Neural cell (in vitro differentiated cells): ENCODE measurements around the gene IL15.
"Not testable (repeated sequence)": the region's sequence is repeated elsewhere in the genome, so short reads cannot be mapped to it uniquely, and the experiment has no call there.

Experiments used
- CTCF ChIP-seq: fragments of 450-650 bp; IDR thresholded peaks from 2 replicates; pipeline ENCODE4 v1.5.1; 2014; ENCODE audit warnings: antibody characterized with exemption, mild to moderate bottlenecking, moderate library complexity; ENCODE audit not compliant: poor library complexity, severe bottlenecking
- EP300 ChIP-seq: fragments of 450-650 bp; conservative IDR thresholded peaks from 2 replicates; pipeline ENCODE4 v1.6.1; 2014; ENCODE audit warnings: antibody characterized with exemption, mild to moderate bottlenecking, moderate library complexity; ENCODE audit not compliant: poor library complexity, severe bottlenecking
- EZH2 ChIP-seq: fragments of 200-600, 300-800 bp; shearing (Covaris generic), sonication (generic); IDR thresholded peaks from 2 replicates; pipeline ENCODE4 v1.6.1; 2014; ENCODE audit warnings: antibody characterized with exemption, low read length, borderline replicate concordance, mild to moderate bottlenecking; ENCODE audit not compliant: insufficient read depth, poor library complexity, severe bottlenecking
- MXI1 ChIP-seq: fragments of 450-650 bp; conservative IDR thresholded peaks from 2 replicates; pipeline ENCODE4 v1.6.1; 2014; ENCODE audit warnings: antibody characterized with exemption, mild to moderate bottlenecking; ENCODE audit not compliant: poor library complexity, severe bottlenecking
- POLR2AphosphoS5 ChIP-seq: IDR thresholded peaks from 2 replicates; pipeline ENCODE4 v1.6.1; 2012
- RAD21 ChIP-seq: fragments of 450-650 bp; conservative IDR thresholded peaks from 2 replicates; pipeline ENCODE4 v1.6.1; 2014; ENCODE audit warnings: antibody characterized with exemption, mild to moderate bottlenecking, moderate library complexity
- SMC3 ChIP-seq: fragments of 450-650 bp; conservative IDR thresholded peaks from 2 replicates; pipeline ENCODE4 v1.6.1; 2014; ENCODE audit warnings: antibody characterized with exemption, mild to moderate bottlenecking, moderate library complexity; ENCODE audit not compliant: poor library complexity
- TAF1 ChIP-seq: IDR thresholded peaks from 2 replicates; pipeline ENCODE4 v1.6.1; 2012; ENCODE audit warnings: low read depth
- TF ChIP-seq, protein P1 (sequence below): IDR thresholded peaks from 2 replicates; pipeline ENCODE4 v1.6.1; 2012; ENCODE audit warnings: borderline replicate concordance

DNA sequence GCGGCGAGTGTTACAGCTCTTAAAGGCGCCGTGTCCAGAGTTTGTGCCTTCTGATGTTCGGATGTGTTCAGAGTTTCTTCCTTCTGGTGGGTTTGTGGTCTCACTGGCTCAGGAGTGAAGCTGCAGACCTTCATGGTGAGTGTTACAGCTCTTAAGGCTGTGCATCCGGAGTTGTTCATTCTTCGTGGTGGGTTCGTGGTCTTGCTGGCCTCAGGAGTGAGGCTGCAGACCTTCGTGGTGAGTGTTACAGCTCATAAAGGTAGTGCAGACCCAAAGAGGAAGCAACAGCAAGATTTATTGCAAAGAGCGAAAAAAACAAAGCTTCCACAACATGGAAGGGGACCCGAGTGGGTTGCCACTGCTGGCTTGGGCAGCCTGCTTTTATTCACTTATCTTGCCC is 31.7 kb upstream of the IL15 start:
- TF ChIP-seq CTCF, RAD21, TAF1, SMC3, POLR2AphosphoS5, EZH2, EP300, MXI1: not testable (repeated sequence)
- TF ChIP-seq, protein P1, sequence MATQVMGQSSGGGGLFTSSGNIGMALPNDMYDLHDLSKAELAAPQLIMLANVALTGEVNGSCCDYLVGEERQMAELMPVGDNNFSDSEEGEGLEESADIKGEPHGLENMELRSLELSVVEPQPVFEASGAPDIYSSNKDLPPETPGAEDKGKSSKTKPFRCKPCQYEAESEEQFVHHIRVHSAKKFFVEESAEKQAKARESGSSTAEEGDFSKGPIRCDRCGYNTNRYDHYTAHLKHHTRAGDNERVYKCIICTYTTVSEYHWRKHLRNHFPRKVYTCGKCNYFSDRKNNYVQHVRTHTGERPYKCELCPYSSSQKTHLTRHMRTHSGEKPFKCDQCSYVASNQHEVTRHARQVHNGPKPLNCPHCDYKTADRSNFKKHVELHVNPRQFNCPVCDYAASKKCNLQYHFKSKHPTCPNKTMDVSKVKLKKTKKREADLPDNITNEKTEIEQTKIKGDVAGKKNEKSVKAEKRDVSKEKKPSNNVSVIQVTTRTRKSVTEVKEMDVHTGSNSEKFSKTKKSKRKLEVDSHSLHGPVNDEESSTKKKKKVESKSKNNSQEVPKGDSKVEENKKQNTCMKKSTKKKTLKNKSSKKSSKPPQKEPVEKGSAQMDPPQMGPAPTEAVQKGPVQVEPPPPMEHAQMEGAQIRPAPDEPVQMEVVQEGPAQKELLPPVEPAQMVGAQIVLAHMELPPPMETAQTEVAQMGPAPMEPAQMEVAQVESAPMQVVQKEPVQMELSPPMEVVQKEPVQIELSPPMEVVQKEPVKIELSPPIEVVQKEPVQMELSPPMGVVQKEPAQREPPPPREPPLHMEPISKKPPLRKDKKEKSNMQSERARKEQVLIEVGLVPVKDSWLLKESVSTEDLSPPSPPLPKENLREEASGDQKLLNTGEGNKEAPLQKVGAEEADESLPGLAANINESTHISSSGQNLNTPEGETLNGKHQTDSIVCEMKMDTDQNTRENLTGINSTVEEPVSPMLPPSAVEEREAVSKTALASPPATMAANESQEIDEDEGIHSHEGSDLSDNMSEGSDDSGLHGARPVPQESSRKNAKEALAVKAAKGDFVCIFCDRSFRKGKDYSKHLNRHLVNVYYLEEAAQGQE: not testable (repeated sequence)
